GM18907 (cell line): ENCODE measurements around the gene BAAT.
"Not testable (repeated sequence)": the region's sequence is repeated elsewhere in the genome, so short reads cannot be mapped to it uniquely, and the experiment has no call there.

ENCODE experiments used
- ATAC-seq: cut with Tn5 transposase; IDR thresholded peaks from one replicate; pipeline ENCODE4 v1.9.1; 2021; ENCODE audit warnings: mild to moderate bottlenecking, moderate library complexity; ENCODE audit not compliant: unreplicated experiment

BAAT gene

GRCh38 chr9:101384873-101385536 lies at the start of gene BAAT:
Gene BAAT, minus strand, starts transcription at chr9:101385006. Its CDS starts 13,602 bp downstream, at chr9:101371404.
- not testable (repeated sequence) for ATAC-seq

GRCh38 chr9:101433229-101433628 lies 48.4 kb upstream of the BAAT start:
- ATAC-seq: no peak

- no peak for ATAC-seq
Observed at GRCh38 chr9:101432740-101433139, 47.9 kb upstream of the BAAT start.

- no peak for ATAC-seq
Observed at GRCh38 chr9:101432171-101432570, 47.4 kb upstream of the BAAT start.

- no peak for ATAC-seq
Observed at GRCh38 chr9:101429736-101430135, 44.9 kb upstream of the BAAT start.

GRCh38 chr9:101428909-101429308 lies 44.1 kb upstream of the BAAT start:
- ATAC-seq: no peak

- ATAC-seq: peak; percentile 73
Observed at GRCh38 chr9:101427957-101428655, 43.3 kb upstream of the BAAT start.

- no peak for ATAC-seq
Observed at GRCh38 chr9:101427358-101427757, 42.6 kb upstream of the BAAT start.

GRCh38 chr9:101421653-101422065 lies 36.9 kb upstream of the BAAT start:
- no peak for ATAC-seq

- no peak for ATAC-seq
Observed at GRCh38 chr9:101419863-101420262, 35.1 kb upstream of the BAAT start.

- ATAC-seq: no peak
Observed at GRCh38 chr9:101418518-101419430, 34.0 kb upstream of the BAAT start.

GRCh38 chr9:101417977-101418376 lies 33.2 kb upstream of the BAAT start:
- no peak for ATAC-seq

- ATAC-seq: no peak
Observed at GRCh38 chr9:101417389-101417788, 32.6 kb upstream of the BAAT start.

GRCh38 chr9:101415578-101415977 lies 30.8 kb upstream of the BAAT start:
- no peak for ATAC-seq

GRCh38 chr9:101414839-101415238 lies 30.0 kb upstream of the BAAT start:
- no peak for ATAC-seq

- no peak for ATAC-seq
Observed at GRCh38 chr9:101409079-101409477, 24.3 kb upstream of the BAAT start.

- no peak for ATAC-seq
Observed at GRCh38 chr9:101408374-101409078, 23.7 kb upstream of the BAAT start.

GRCh38 chr9:101403516-101404285 lies 18.9 kb upstream of the BAAT start:
- ATAC-seq: no peak

GRCh38 chr9:101400120-101400519 lies 15.3 kb upstream of the BAAT start:
- ATAC-seq: no peak

GRCh38 chr9:101399643-101399970 lies 14.8 kb upstream of the BAAT start:
- no peak for ATAC-seq
